GM19455 (cell line): ENCODE results near the gene ZNF608.

Experiments
- ATAC-seq: cut with Tn5 transposase; IDR thresholded peaks from one replicate; pipeline ENCODE4 v1.9.1; 2021; ENCODE audit not compliant: unreplicated experiment

The ZNF608 gene

GRCh38 chr5:124755041-124755440 lies 8.6 kb upstream of the ZNF608 start:
- ATAC-seq: no peak

GRCh38 chr5:124754206-124754927 lies 7.9 kb upstream of the ZNF608 start:
- no peak for ATAC-seq

GRCh38 chr5:124752854-124753720 lies 6.6 kb upstream of the ZNF608 start:
- ATAC-seq: no peak

- no peak for ATAC-seq
Observed at GRCh38 chr5:124751031-124751430, 4.6 kb upstream of the ZNF608 start.

GRCh38 chr5:124748687-124749594 lies 2.5 kb upstream of the ZNF608 start:
- peak; percentile 86 for ATAC-seq

GRCh38 chr5:124747791-124748686 lies 1.6 kb upstream of the ZNF608 start:
- ATAC-seq: peak; percentile 51

- ATAC-seq: no peak
Observed at GRCh38 chr5:124746916-124747790, 714 bp upstream of the ZNF608 start.

GRCh38 chr5:124745007-124745927 lies 1.2 kb downstream of the ZNF608 start:
- no peak for ATAC-seq

GRCh38 chr5:124744170-124744971 lies 2.1 kb downstream of the ZNF608 start:
- no peak for ATAC-seq

GRCh38 chr5:124743602-124744169 lies 2.8 kb downstream of the ZNF608 start:
- ATAC-seq: no peak

- no peak for ATAC-seq
Observed at GRCh38 chr5:124742983-124743601, 3.3 kb downstream of the ZNF608 start.

GRCh38 chr5:124742521-124742920 lies 3.9 kb downstream of the ZNF608 start:
- no peak for ATAC-seq

GRCh38 chr5:124741711-124742496 lies 4.5 kb downstream of the ZNF608 start:
- ATAC-seq: no peak

- no peak for ATAC-seq
Observed at GRCh38 chr5:124740991-124741583, 5.4 kb downstream of the ZNF608 start.

GRCh38 chr5:124740071-124740470 lies 6.4 kb downstream of the ZNF608 start:
- ATAC-seq: no peak
